Retinal pigment epithelial cell (primary cell): Measurements from ENCODE around the gene HSD11B1.

ENCODE experiments used
- DNase-seq: peaks from one replicate; pipeline ENCODE4 v3.0.0-alpha.2; 2010; ENCODE audit warnings: low read depth
- H3K4me3 ChIP-seq: 2 replicates; pipeline ENCODE4 v1.5.1; 2011; ENCODE audit warnings: mild to moderate bottlenecking, low read length, control low read depth, moderate library complexity
- CTCF ChIP-seq: conservative IDR thresholded peaks from 2 replicates; pipeline ENCODE4 v1.5.1; 2011; ENCODE audit warnings: low read depth, low read length, control low read depth, inconsistent platforms

Gene HSD11B1

GRCh38 chr1:209703834-209704504 lies 677 bp upstream of the HSD11B1 start:
- TF ChIP-seq CTCF = no peak
- H3K4me3 ChIP-seq = no peak overlapping the region
- DNase-seq = no peak

GRCh38 chr1:209705033-209705598 lies 470 bp downstream of the HSD11B1 start:
- H3K4me3 ChIP-seq = no peak overlapping the region
- no peak for TF ChIP-seq CTCF

GRCh38 chr1:209706622-209707021 lies 2.0 kb downstream of the HSD11B1 start:
- H3K4me3 ChIP-seq = no peak overlapping the region
- no peak for TF ChIP-seq CTCF
- DNase-seq = no peak

More at GRCh38 chr1:209705033-209705598, 470 bp downstream of the HSD11B1 start:
- DNase-seq = no peak

GRCh38 chr1:209707308-209707707 lies 2.7 kb downstream of the HSD11B1 start:
- DNase-seq = no peak
- H3K4me3 ChIP-seq = no peak overlapping the region
- TF ChIP-seq CTCF = no peak

- H3K4me3 ChIP-seq = no peak overlapping the region
- TF ChIP-seq CTCF = no peak
- no peak for DNase-seq
These were observed 3.7 kb downstream of the HSD11B1 start for GRCh38 chr1:209708297-209708696.

GRCh38 chr1:209710093-209710492 lies 5.4 kb downstream of the HSD11B1 start:
- no peak overlapping the region for H3K4me3 ChIP-seq
- DNase-seq = no peak
- no peak for TF ChIP-seq CTCF

GRCh38 chr1:209710847-209711246 lies 6.2 kb downstream of the HSD11B1 start:
- no peak for TF ChIP-seq CTCF
- H3K4me3 ChIP-seq = no peak overlapping the region
- no peak for DNase-seq
